SK-N-SH treated with all-trans-retinoic acid at 6 μM for 48 hours (cell line): Measurements from ENCODE around the gene OXTR.

Experiments used
- ATAC-seq: fragments of 200-7000 bp; cut with Tn5 transposase; 3 replicates; pipeline ENCODE4 v1.9.1; 2020; ENCODE audit warnings: mild to moderate bottlenecking, moderate library complexity
- ARNTL ChIP-seq: fragments of 450-650 bp; formaldehyde crosslinking; IDR thresholded peaks from 2 replicates; pipeline ENCODE4 v1.5.0; 2020; ENCODE audit warnings: low read depth, mild to moderate bottlenecking, moderate library complexity, borderline replicate concordance
- BACH2 ChIP-seq: fragments of 250-450 bp; sonication (Bioruptor Pico); IDR thresholded peaks from 2 replicates; pipeline ENCODE4 v1.9.0; 2021; ENCODE audit warnings: mild to moderate bottlenecking, borderline replicate concordance
- CSDC2 ChIP-seq: fragments of 250-450 bp; sonication (Bioruptor Pico); IDR thresholded peaks from 2 replicates; pipeline ENCODE4 v1.5.0; 2020; ENCODE audit warnings: mild to moderate bottlenecking, moderate library complexity
- GLIS3 ChIP-seq: fragments of 250-450 bp; sonication (Bioruptor Pico); IDR thresholded peaks from 2 replicates; pipeline ENCODE4 v1.5.0; 2020; ENCODE audit warnings: mild to moderate bottlenecking, moderate library complexity
- ISL1 ChIP-seq: fragments of 250-450 bp; sonication (Bioruptor Pico); IDR thresholded peaks from 2 replicates; pipeline ENCODE4 v2.1.2; 2022; ENCODE audit warnings: mild to moderate bottlenecking, moderate library complexity
- OSR1 ChIP-seq: fragments of 250-450 bp; sonication (Bioruptor Pico); IDR thresholded peaks from 2 replicates; pipeline ENCODE4 v1.8.0; 2022; ENCODE audit warnings: moderate library complexity, mild to moderate bottlenecking, inconsistent platforms
- PPARA ChIP-seq: fragments of 250-450 bp; sonication (Bioruptor Pico); IDR thresholded peaks from 2 replicates; pipeline ENCODE4 v1.5.0; 2020; ENCODE audit warnings: mild to moderate bottlenecking, borderline replicate concordance
- RARB ChIP-seq: fragments of 250-450 bp; sonication (Bioruptor Pico); IDR thresholded peaks from 2 replicates; pipeline ENCODE4 v1.8.0; 2021; ENCODE audit warnings: mild to moderate bottlenecking, moderate library complexity
- SNAI2 ChIP-seq: fragments of 250-450 bp; sonication (Bioruptor Pico); IDR thresholded peaks from 2 replicates; pipeline ENCODE4 v1.5.0; 2020; ENCODE audit warnings: mild to moderate bottlenecking, moderate library complexity
- TCF4 ChIP-seq: fragments of 250-450 bp; sonication (Bioruptor Pico); IDR thresholded peaks from 2 replicates; pipeline ENCODE4 v1.8.0; 2021; ENCODE audit warnings: mild to moderate bottlenecking, moderate library complexity, borderline replicate concordance
- TOX ChIP-seq: fragments of 250-450 bp; sonication (Bioruptor Pico); IDR thresholded peaks from 2 replicates; pipeline ENCODE4 v1.8.0; 2021; ENCODE audit warnings: mild to moderate bottlenecking, moderate library complexity, borderline replicate concordance
- ZFP3 ChIP-seq: fragments of 250-450 bp; sonication (Bioruptor Pico); IDR thresholded peaks from 2 replicates; pipeline ENCODE4 v1.5.0; 2020; ENCODE audit warnings: mild to moderate bottlenecking, moderate library complexity
- ZFP30 ChIP-seq: fragments of 450-650 bp; formaldehyde crosslinking; IDR thresholded peaks from 2 replicates; pipeline ENCODE4 v1.5.0; 2022; ENCODE audit warnings: mild to moderate bottlenecking, moderate library complexity
- ZNF565 ChIP-seq: fragments of 450-650 bp; formaldehyde crosslinking; conservative IDR thresholded peaks from 2 replicates; pipeline ENCODE4 v1.5.0; 2020; ENCODE audit warnings: low read depth, mild to moderate bottlenecking, moderate library complexity
- ZNF70 ChIP-seq: fragments of 450-650 bp; formaldehyde crosslinking; IDR thresholded peaks from 2 replicates; pipeline ENCODE4 v1.5.0; 2020; ENCODE audit warnings: mild to moderate bottlenecking, moderate library complexity
- TF ChIP-seq, protein P1 (sequence below): fragments of 250-450 bp; sonication (Bioruptor Pico); IDR thresholded peaks from 2 replicates; pipeline ENCODE4 v1.5.1; 2020; ENCODE audit warnings: low read depth, mild to moderate bottlenecking, moderate library complexity
- TF ChIP-seq, protein P2 (sequence below): fragments of 250-450 bp; sonication (Bioruptor Pico); IDR thresholded peaks from 2 replicates; pipeline ENCODE4 v1.8.0; 2021; ENCODE audit warnings: low read depth, mild to moderate bottlenecking, moderate library complexity, borderline replicate concordance
- TF ChIP-seq, protein P3 (sequence below): fragments of 250-450 bp; sonication (Bioruptor Pico); IDR thresholded peaks from 2 replicates; pipeline ENCODE4 v1.5.1; 2021; ENCODE audit warnings: mild to moderate bottlenecking, moderate library complexity
- TF ChIP-seq, protein P4 (sequence below): fragments of 250-450 bp; sonication (Bioruptor Pico); IDR thresholded peaks from 2 replicates; pipeline ENCODE4 v1.8.0; 2020; ENCODE audit warnings: mild to moderate bottlenecking, moderate library complexity, borderline replicate concordance

OXTR gene

DNA sequence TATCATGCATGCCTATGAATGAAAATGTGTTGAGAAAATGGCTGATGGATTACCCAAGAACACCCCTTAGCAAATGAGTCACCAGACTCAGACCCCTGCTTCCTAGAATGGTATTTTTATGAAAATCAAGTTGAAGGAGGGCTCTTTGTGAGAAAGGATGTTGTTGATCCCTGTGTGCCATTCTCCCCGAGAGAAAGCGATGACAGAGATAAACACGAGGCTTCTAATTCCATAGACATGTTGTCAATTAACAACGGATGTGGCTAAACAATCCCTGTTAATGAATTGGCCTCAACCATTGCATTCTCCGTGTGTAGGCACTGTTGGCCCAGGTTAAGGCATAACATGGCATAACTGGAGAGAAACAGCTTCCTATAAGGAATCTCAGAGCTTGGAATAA, 5.8 kb upstream of the OXTR start (continued):
- TF ChIP-seq, protein P1, sequence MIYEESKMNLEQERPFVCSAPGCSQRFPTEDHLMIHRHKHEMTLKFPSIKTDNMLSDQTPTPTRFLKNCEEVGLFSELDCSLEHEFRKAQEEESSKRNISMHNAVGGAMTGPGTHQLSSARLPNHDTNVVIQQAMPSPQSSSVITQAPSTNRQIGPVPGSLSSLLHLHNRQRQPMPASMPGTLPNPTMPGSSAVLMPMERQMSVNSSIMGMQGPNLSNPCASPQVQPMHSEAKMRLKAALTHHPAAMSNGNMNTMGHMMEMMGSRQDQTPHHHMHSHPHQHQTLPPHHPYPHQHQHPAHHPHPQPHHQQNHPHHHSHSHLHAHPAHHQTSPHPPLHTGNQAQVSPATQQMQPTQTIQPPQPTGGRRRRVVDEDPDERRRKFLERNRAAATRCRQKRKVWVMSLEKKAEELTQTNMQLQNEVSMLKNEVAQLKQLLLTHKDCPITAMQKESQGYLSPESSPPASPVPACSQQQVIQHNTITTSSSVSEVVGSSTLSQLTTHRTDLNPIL (CRISPR knock-in tag) = no peak
- TF ChIP-seq ZFP30 = no peak
- TF ChIP-seq ISL1 = no peak
- no peak for TF ChIP-seq RARB
- TF ChIP-seq ZNF565 (CRISPR knock-in tag) = no peak
- TF ChIP-seq TCF4 (CRISPR knock-in tag) = no peak
- no peak for TF ChIP-seq SNAI2 (CRISPR knock-in tag)
- no peak for TF ChIP-seq TOX

DNA sequence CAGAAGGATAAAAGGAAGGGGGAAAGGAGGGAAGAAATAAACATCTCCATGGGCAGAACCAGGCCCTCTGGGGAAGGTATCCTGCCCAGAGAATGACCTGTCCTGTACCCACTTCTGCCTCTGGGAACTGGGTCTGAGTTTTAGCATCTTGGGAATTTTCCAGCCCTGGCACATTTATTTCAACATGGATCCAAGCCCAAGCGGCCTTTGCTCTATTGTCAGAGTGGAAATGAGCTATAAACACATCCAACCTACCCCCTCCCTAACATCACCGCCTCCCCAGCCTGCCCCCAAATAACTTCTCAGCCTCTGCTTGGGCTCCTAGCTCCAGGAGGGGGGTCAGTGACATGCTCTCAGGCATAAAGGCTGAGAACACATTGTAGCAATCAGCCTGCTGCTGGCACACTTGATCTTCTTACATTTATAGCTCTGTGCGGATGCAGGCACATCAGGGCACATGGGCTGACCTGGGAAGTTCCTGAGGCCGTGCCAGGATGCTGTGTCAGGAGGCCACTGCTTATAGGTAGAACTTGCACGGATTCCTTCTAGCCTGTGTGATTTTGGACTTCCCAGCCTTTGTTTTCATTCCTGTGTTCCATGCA, 4.6 kb upstream of the OXTR start:
- TF ChIP-seq GLIS3 = no peak
- no peak for TF ChIP-seq ISL1
- no peak for TF ChIP-seq PPARA
- no peak for TF ChIP-seq ZNF70
- no peak for TF ChIP-seq SNAI2 (CRISPR knock-in tag)
- TF ChIP-seq, protein P2, sequence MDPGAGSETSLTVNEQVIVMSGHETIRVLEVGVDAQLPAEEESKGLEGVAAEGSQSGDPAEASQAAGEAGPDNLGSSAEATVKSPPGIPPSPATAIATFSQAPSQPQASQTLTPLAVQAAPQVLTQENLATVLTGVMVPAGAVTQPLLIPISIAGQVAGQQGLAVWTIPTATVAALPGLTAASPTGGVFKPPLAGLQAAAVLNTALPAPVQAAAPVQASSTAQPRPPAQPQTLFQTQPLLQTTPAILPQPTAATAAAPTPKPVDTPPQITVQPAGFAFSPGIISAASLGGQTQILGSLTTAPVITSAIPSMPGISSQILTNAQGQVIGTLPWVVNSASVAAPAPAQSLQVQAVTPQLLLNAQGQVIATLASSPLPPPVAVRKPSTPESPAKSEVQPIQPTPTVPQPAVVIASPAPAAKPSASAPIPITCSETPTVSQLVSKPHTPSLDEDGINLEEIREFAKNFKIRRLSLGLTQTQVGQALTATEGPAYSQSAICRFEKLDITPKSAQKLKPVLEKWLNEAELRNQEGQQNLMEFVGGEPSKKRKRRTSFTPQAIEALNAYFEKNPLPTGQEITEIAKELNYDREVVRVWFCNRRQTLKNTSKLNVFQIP (CRISPR knock-in tag) = no peak
- no peak for TF ChIP-seq OSR1 (CRISPR knock-in tag)
- TF ChIP-seq, protein P1 (CRISPR knock-in tag) = no peak
- TF ChIP-seq, protein P3, sequence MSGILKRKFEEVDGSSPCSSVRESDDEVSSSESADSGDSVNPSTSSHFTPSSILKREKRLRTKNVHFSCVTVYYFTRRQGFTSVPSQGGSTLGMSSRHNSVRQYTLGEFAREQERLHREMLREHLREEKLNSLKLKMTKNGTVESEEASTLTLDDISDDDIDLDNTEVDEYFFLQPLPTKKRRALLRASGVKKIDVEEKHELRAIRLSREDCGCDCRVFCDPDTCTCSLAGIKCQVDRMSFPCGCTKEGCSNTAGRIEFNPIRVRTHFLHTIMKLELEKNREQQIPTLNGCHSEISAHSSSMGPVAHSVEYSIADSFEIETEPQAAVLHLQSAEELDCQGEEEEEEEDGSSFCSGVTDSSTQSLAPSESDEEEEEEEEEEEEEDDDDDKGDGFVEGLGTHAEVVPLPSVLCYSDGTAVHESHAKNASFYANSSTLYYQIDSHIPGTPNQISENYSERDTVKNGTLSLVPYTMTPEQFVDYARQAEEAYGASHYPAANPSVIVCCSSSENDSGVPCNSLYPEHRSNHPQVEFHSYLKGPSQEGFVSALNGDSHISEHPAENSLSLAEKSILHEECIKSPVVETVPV (CRISPR knock-in tag) = no peak
- no peak for TF ChIP-seq ARNTL (CRISPR knock-in tag)
- no peak for TF ChIP-seq TCF4 (CRISPR knock-in tag)
- TF ChIP-seq ZFP30 = no peak
- TF ChIP-seq, protein P4, sequence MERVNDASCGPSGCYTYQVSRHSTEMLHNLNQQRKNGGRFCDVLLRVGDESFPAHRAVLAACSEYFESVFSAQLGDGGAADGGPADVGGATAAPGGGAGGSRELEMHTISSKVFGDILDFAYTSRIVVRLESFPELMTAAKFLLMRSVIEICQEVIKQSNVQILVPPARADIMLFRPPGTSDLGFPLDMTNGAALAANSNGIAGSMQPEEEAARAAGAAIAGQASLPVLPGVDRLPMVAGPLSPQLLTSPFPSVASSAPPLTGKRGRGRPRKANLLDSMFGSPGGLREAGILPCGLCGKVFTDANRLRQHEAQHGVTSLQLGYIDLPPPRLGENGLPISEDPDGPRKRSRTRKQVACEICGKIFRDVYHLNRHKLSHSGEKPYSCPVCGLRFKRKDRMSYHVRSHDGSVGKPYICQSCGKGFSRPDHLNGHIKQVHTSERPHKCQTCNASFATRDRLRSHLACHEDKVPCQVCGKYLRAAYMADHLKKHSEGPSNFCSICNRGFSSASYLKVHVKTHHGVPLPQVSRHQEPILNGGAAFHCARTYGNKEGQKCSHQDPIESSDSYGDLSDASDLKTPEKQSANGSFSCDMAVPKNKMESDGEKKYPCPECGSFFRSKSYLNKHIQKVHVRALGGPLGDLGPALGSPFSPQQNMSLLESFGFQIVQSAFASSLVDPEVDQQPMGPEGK (CRISPR knock-in tag) = no peak
- TF ChIP-seq TOX = no peak
- no peak for TF ChIP-seq ZNF565 (CRISPR knock-in tag)
- TF ChIP-seq BACH2 (CRISPR knock-in tag) = no peak
- no peak for TF ChIP-seq CSDC2
- ATAC-seq = no peak

DNA sequence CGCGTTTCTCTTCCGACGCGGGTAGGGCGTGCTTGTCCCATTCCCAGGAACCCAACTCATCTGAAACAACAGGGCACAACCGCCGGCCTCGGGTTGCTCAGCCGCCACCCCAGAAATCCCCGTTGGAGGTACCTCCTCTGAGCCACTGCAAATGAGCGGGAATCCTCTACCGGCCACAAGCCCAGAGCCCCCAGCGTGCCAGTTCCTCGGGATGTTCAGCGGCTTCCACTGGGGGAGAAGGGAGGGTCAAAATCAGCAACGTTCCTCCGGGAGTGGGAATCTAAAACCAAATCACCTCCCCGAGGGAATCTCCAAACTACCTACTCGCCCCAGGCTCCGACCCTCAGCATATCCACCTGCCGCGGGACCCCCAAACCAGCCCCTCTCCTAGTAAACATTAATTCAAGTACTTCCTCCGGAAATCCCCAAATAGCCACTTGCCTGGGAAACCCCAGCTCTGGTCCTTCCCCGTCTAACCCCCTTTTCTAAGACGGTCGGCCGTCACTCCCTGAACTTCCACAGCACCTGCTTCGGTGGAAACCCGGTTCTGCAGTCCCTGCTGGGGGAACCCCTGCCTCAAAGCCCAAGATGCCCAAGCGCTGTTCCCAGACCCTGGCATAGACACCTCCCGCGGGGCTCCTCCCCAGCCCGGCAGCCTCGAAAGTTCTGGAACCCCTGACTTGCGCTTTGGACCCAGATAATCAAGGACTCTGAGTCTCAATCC, 887 bp downstream of the OXTR start:
- TF ChIP-seq OSR1 (CRISPR knock-in tag) (no peak), ZNF565 (CRISPR knock-in tag) (no peak), CSDC2 (no peak), ZNF70 (no peak), ZFP3 (CRISPR knock-in tag) (no peak), ARNTL (CRISPR knock-in tag) (no peak), BACH2 (CRISPR knock-in tag) (no peak), RARB (no peak), ISL1 (no peak), TCF4 (CRISPR knock-in tag) (no peak), SNAI2 (CRISPR knock-in tag) (no peak)
- TF ChIP-seq, protein P1 (CRISPR knock-in tag) = no peak
- TF ChIP-seq, protein P2 (CRISPR knock-in tag) = no peak
- TF ChIP-seq, protein P3 (CRISPR knock-in tag) = no peak
- TF ChIP-seq, protein P4 (CRISPR knock-in tag) = no peak
- ATAC-seq = no peak
